ENCODE results near the gene CAD. TPM values are rescaled to one million over a fixed set of nuclear protein-coding genes. Genes with fewer than 3 reads are reported as not detected.

Gene CAD
- total and polyA plus RNA-seq, 4 donors = 6.3 to 23.2 (median 13.5) TPM

DNA sequence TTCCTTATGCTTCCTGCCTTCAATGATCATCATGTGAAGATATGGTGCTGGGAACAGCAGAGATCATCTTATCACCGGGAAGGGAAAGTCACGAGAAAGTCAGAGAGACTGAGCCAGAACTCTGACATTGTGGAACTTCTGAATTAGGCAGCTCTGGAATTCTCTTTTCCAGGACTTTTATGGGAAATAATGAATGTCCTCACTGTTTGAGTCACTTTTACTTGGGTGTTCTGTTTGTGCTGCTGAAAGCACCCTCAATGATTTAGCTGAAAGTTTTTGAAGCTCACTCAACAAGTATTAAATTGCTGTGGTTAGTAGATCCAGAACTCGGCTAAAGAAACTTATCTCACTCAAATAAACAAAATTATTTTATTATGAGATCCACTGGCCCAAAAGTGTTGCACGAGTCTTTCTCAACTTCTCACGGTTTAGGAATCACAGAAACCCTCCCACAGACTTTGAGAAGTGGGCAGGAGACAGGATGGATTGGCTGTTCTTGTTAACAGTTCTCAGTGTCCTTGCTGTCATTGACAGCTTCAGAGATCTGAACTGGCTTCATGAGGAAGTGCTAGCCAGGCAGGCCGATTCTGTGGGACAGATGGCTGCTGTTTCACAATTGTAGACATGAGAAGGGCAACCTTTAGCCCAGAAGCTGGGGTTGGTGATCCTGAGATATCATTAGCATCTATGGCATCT is 31.7 kb upstream of the CAD start:
- Histone ChIP-seq H3K9me3 (ENCODE audit: control insufficient read depth in 4 of 4, low read length in 3 of 4) (no peaks in the 10 kb centered on the region), H3K9ac (ENCODE audit: low read depth in 1 of 2, low read length in 2 of 2) (peak overlapping the region in 1 of 2 donors; percentile 62), H3K4me1 (ENCODE audit: control insufficient read depth in 4 of 4, insufficient read depth in 4 of 4, low read length in 3 of 4) (peaks cover 6 to 33% (median 17%) of the 10 kb centered on the region in 4 donors), H3K4me3 (ENCODE audit: low read depth in 1 of 3, low read length in 3 of 3) (no peak overlapping the region), H3K36me3 (ENCODE audit: control insufficient read depth in 4 of 4, insufficient read depth in 3 of 4, low read depth in 1 of 4, low read length in 3 of 4) (no peaks in the 10 kb centered on the region), H3K27me3 (ENCODE audit: control insufficient read depth in 4 of 4, insufficient read depth in 4 of 4, low read length in 3 of 4) (no peaks in the 10 kb centered on the region), H3K27ac (ENCODE audit: low read depth in 1 of 2, low read length in 2 of 2) (peak overlapping the region; percentile 81 to 96)
- DNase-seq (ENCODE audit: low spot score) = no peak
- 22% methylated on average over 6 of the region's 6 CpGs for WGBS
- peak in 1 of 2 donors; percentile 58 for TF ChIP-seq EGR1 (IDR thresholded peaks at IDR 0.05; ENCODE audit: low read depth in 2 of 2)
- TF ChIP-seq SP1 (IDR thresholded peaks at IDR 0.05) = peak; percentile 97
- TF ChIP-seq FOXA2 (IDR thresholded peaks at IDR 0.05) = peak; percentile 53
- TF ChIP-seq, protein P1, sequence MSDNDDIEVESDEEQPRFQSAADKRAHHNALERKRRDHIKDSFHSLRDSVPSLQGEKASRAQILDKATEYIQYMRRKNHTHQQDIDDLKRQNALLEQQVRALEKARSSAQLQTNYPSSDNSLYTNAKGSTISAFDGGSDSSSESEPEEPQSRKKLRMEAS (IDR thresholded peaks at IDR 0.05) = peak; percentile 74
- TF ChIP-seq YY1 (IDR thresholded peaks at IDR 0.05) = peak; percentile 89
- TF ChIP-seq NR2F2 (IDR thresholded peaks at IDR 0.05) = peak; percentile 64
- peak; percentile 47 to 51 for TF ChIP-seq JUND (IDR thresholded peaks at IDR 0.05)
- TF ChIP-seq GABPA (IDR thresholded peaks at IDR 0.05 in 1 of 2, conservative IDR thresholded peaks at IDR 0.05 in 1 of 2) = peak in 1 of 2 donors; percentile 19
- TF ChIP-seq FOXA1 (IDR thresholded peaks at IDR 0.05) = peak; percentile 21
- TF ChIP-seq, protein P2, sequence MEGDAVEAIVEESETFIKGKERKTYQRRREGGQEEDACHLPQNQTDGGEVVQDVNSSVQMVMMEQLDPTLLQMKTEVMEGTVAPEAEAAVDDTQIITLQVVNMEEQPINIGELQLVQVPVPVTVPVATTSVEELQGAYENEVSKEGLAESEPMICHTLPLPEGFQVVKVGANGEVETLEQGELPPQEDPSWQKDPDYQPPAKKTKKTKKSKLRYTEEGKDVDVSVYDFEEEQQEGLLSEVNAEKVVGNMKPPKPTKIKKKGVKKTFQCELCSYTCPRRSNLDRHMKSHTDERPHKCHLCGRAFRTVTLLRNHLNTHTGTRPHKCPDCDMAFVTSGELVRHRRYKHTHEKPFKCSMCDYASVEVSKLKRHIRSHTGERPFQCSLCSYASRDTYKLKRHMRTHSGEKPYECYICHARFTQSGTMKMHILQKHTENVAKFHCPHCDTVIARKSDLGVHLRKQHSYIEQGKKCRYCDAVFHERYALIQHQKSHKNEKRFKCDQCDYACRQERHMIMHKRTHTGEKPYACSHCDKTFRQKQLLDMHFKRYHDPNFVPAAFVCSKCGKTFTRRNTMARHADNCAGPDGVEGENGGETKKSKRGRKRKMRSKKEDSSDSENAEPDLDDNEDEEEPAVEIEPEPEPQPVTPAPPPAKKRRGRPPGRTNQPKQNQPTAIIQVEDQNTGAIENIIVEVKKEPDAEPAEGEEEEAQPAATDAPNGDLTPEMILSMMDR (IDR thresholded peaks at IDR 0.05; ENCODE audit: low read depth, low read length, missing input control) = no peak
- TF ChIP-seq, protein P3, sequence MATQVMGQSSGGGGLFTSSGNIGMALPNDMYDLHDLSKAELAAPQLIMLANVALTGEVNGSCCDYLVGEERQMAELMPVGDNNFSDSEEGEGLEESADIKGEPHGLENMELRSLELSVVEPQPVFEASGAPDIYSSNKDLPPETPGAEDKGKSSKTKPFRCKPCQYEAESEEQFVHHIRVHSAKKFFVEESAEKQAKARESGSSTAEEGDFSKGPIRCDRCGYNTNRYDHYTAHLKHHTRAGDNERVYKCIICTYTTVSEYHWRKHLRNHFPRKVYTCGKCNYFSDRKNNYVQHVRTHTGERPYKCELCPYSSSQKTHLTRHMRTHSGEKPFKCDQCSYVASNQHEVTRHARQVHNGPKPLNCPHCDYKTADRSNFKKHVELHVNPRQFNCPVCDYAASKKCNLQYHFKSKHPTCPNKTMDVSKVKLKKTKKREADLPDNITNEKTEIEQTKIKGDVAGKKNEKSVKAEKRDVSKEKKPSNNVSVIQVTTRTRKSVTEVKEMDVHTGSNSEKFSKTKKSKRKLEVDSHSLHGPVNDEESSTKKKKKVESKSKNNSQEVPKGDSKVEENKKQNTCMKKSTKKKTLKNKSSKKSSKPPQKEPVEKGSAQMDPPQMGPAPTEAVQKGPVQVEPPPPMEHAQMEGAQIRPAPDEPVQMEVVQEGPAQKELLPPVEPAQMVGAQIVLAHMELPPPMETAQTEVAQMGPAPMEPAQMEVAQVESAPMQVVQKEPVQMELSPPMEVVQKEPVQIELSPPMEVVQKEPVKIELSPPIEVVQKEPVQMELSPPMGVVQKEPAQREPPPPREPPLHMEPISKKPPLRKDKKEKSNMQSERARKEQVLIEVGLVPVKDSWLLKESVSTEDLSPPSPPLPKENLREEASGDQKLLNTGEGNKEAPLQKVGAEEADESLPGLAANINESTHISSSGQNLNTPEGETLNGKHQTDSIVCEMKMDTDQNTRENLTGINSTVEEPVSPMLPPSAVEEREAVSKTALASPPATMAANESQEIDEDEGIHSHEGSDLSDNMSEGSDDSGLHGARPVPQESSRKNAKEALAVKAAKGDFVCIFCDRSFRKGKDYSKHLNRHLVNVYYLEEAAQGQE (IDR thresholded peaks at IDR 0.05) = peak; percentile 63
- TF ChIP-seq HNF4A (conservative IDR thresholded peaks at IDR 0.05) = peak; percentile 73 to 78
- TF ChIP-seq HNF4G (IDR thresholded peaks at IDR 0.05) = no peak
- TF ChIP-seq, protein P4, sequence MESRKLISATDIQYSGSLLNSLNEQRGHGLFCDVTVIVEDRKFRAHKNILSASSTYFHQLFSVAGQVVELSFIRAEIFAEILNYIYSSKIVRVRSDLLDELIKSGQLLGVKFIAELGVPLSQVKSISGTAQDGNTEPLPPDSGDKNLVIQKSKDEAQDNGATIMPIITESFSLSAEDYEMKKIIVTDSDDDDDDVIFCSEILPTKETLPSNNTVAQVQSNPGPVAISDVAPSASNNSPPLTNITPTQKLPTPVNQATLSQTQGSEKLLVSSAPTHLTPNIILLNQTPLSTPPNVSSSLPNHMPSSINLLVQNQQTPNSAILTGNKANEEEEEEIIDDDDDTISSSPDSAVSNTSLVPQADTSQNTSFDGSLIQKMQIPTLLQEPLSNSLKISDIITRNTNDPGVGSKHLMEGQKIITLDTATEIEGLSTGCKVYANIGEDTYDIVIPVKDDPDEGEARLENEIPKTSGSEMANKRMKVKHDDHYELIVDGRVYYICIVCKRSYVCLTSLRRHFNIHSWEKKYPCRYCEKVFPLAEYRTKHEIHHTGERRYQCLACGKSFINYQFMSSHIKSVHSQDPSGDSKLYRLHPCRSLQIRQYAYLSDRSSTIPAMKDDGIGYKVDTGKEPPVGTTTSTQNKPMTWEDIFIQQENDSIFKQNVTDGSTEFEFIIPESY (IDR thresholded peaks at IDR 0.05) = peak; percentile 69
- TF ChIP-seq, protein P5, sequence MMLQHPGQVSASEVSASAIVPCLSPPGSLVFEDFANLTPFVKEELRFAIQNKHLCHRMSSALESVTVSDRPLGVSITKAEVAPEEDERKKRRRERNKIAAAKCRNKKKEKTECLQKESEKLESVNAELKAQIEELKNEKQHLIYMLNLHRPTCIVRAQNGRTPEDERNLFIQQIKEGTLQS (IDR thresholded peaks at IDR 0.05) = peak; percentile 32
- peak; percentile 96 to 97 for TF ChIP-seq RXRA (IDR thresholded peaks at IDR 0.05)
- peak; percentile 46 to 48 for TF ChIP-seq RAD21 (IDR thresholded peaks at IDR 0.05)
- peak; percentile 41 for TF ChIP-seq TAF1 (conservative IDR thresholded peaks at IDR 0.05)

Measured in liver (tissue), 9 donors.